Karpas-422 (cell line): Measurements from ENCODE around the gene CAPZA1. TPM values are rescaled to one million over a fixed set of nuclear protein-coding genes. Genes with fewer than 3 reads are reported as not detected.

Source experiments
- DNase-seq: peaks from one replicate; pipeline ENCODE4 v3.0.0-alpha.2; 2015
- H2AFZ ChIP-seq: fragments of 200-600 bp; sonication (generic); 2 replicates; pipeline ENCODE4 v1.6.1; 2014; ENCODE audit warnings: antibody characterized with exemption, low read length, mixed read lengths
- H3K27ac ChIP-seq: fragments of 200-600 bp; sonication (generic); 2 replicates; pipeline ENCODE4 v1.5.1; 2014; ENCODE audit warnings: mild to moderate bottlenecking, low read length, moderate library complexity
- H3K27me3 ChIP-seq: fragments of 200-600 bp; sonication (generic); 2 replicates; pipeline ENCODE4 v1.6.1; 2014; ENCODE audit warnings: low read length, mixed read lengths
- H3K36me3 ChIP-seq: fragments of 200-600 bp; sonication (generic); 2 replicates; pipeline ENCODE4 v1.6.1; 2014; ENCODE audit warnings: low read length, mixed read lengths; ENCODE audit not compliant: insufficient read depth
- H3K4me1 ChIP-seq: fragments of 200-600 bp; sonication (generic); 2 replicates; pipeline ENCODE4 v1.6.1; 2014; ENCODE audit warnings: mild to moderate bottlenecking, low read length, mixed read lengths
- H3K4me2 ChIP-seq: fragments of 200-600 bp; sonication (generic); 2 replicates; pipeline ENCODE4 v1.6.1; 2014; ENCODE audit warnings: low read length, low read depth, mild to moderate bottlenecking; ENCODE audit not compliant: poor library complexity, severe bottlenecking
- H3K4me3 ChIP-seq: fragments of 200-600 bp; sonication (generic); 2 replicates; pipeline ENCODE4 v1.5.1; 2014; ENCODE audit warnings: mild to moderate bottlenecking, antibody characterized with exemption, low read length, mixed read lengths
- H3K79me2 ChIP-seq: fragments of 200-600 bp; sonication (generic); 2 replicates; pipeline ENCODE4 v1.6.1; 2014; ENCODE audit warnings: mild to moderate bottlenecking, low read length, mixed read lengths
- H3K9ac ChIP-seq: fragments of 200-600 bp; sonication (generic); 2 replicates; pipeline ENCODE4 v1.6.0; 2014; ENCODE audit warnings: low read length
- H3K9me2 ChIP-seq: fragments of 200-600 bp; sonication (generic), shearing (Covaris generic); replicated peaks from 2 replicates; pipeline ENCODE4 v1.6.0; 2014; ENCODE audit warnings: mild to moderate bottlenecking, low read length, moderate library complexity; ENCODE audit not compliant: insufficient read depth
- H3K9me3 ChIP-seq: fragments of 300-700, 200-600 bp; sonication (generic); 2 replicates; pipeline ENCODE4 v1.6.1; 2014; ENCODE audit warnings: low read length, mixed read lengths
- H4K20me1 ChIP-seq: fragments of 200-600 bp; sonication (generic); 2 replicates; pipeline ENCODE4 v1.6.1; 2014; ENCODE audit warnings: mild to moderate bottlenecking, antibody characterized with exemption, low read length, low read depth; ENCODE audit not compliant: insufficient read depth
- total RNA-seq: library from RNA; depleted of rRNA; stranded (reverse); fragments of >200 nt; shearing (Covaris generic); gene quantifications from 2 replicates; pipeline ENCODE4 v1.2.3, GENCODE V29; 2014; ENCODE audit warnings: low replicate concordance

CAPZA1 gene
- total RNA-seq, 1 experiment from 2014 or later, result 225 TPM

GRCh38 chr1:112701227-112702066 is 81.8 kb downstream of the CAPZA1 start:
- DNase-seq, result no peak
- Histone ChIP-seq H3K27me3 (no peaks in the 10 kb centered on the region), H2AFZ (no peak overlapping the region), H3K4me2 (no peak overlapping the region), H3K4me1 (peaks cover 33% of the 10 kb centered on the region), H3K36me3 (no peaks in the 10 kb centered on the region; the same call in 1 of the 2 replicates), H3K9me3 (no peaks in the 10 kb centered on the region), H3K9ac (no peak overlapping the region), H3K9me2 (no peaks in the 10 kb centered on the region), H3K4me3 (no peak overlapping the region), H3K27ac (no peak overlapping the region), H3K79me2 (no peaks in the 10 kb centered on the region), H4K20me1 (0 out of 2 replicates have a peak, but pooled peaks cover 7% of the 10 kb centered on the region)

DNA sequence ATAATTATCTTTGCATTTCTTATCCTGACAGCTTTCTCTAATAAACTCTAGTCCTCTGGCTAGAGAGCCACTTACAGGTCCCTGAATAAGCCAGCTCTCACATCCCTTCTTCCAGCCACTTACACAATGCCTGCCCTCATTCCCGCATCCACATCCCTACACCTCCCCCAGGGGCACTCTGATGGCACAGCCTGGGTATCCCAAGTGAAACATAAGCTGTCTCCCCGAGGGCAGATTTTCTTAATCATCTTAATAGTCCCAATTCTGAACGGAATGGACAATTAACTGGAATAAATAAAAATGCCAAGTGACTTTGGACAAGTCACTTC is 82.4 kb downstream of the CAPZA1 start:
- Histone ChIP-seq H3K79me2 (no peaks in the 10 kb centered on the region), H3K4me1 (peaks cover 38% of the 10 kb centered on the region), H3K4me3 (no peak overlapping the region), H4K20me1 (0 out of 2 replicates have a peak, but pooled peaks cover 7% of the 10 kb centered on the region), H3K9ac (no peak overlapping the region), H3K27me3 (no peaks in the 10 kb centered on the region), H3K36me3 (no peaks in the 10 kb centered on the region), H3K4me2 (no peak overlapping the region), H3K27ac (no peak overlapping the region), H2AFZ (no peak overlapping the region), H3K9me3 (no peaks in the 10 kb centered on the region), H3K9me2 (no peaks in the 10 kb centered on the region)
- DNase-seq, result no peak

DNA sequence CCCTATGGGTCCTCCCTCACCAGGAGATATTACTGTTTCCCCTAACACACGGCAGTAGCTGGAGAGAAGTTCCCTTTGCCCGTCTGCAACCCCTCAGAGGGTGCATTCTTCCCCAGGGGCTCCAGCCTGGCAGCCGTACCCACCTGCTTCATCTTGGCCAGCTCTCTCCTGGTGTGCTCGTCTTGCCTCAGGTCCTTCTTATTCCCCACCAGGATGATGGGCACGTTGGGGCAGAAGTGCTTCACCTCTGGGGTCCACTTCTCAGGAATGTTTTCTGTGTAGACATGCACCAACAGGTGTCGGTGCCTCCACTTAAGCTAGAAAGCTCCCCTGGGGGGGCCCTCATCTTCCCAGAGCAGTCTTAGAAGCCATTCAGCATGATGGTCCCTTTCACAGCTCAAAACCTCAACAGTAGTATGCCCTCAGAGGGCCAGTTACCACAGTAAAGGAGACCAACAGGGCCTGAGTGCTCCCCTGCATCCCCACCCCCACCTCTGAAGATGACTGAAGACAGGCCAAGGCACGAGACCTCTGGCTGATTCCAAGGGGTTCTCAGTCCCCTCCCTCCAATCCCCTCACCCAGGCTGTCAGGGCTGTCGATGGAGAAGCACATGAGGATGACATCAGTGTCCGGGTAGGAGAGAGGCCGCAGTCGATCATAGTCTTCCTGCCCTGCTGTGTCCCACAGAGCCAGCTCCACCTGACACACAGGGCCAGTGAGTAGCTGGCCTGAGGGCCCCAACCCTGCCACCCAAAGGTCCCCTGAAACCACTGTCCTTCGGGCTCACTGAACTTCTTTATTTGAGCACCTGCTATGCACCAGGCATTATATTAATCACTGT is 83.0 kb downstream of the CAPZA1 start:
- H3K4me2 ChIP-seq, result no peak overlapping the region
- no peak for DNase-seq
- no peak overlapping the region for H3K27ac ChIP-seq
- H3K9ac ChIP-seq, result no peak overlapping the region
- H3K27me3 ChIP-seq, result no peaks in the 10 kb centered on the region
- H3K9me2 ChIP-seq, result no peaks in the 10 kb centered on the region
- 0 out of 2 replicates have a peak, but pooled peaks cover 7% of the 10 kb centered on the region for H4K20me1 ChIP-seq
- H3K9me3 ChIP-seq, result no peaks in the 10 kb centered on the region
- no peak overlapping the region for H2AFZ ChIP-seq
- H3K4me3 ChIP-seq, result no peak overlapping the region
- H3K36me3 ChIP-seq, result no peaks in the 10 kb centered on the region
- H3K4me1 ChIP-seq, result peaks cover 40% of the 10 kb centered on the region
- H3K79me2 ChIP-seq, result no peaks in the 10 kb centered on the region

DNA sequence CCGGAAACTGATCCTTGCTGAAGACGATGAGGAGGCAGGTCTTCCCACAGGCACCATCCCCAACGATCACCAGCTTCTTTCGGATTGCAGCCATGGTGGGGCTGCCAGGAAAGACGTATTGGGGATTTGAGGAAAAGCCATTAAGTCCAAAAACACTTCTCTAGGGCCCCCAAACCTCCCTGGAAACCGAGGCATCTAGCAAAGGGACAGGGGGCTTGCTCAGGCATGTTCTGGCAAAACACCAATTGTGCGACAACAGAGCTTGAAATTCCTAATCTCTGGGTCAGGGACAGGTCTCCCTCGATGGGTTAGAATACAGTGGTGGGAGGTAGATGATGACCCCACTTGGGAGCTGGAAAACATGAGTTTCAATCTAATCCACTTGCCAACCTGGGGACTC is 84.1 kb downstream of the CAPZA1 start:
- H3K9ac ChIP-seq, result no peak overlapping the region
- H4K20me1 ChIP-seq, result 0 out of 2 replicates have a peak, but pooled peaks cover 7% of the 10 kb centered on the region
- no peaks in the 10 kb centered on the region for H3K9me3 ChIP-seq
- H3K4me2 ChIP-seq, result no peak overlapping the region
- H2AFZ ChIP-seq, result no peak overlapping the region
- H3K4me3 ChIP-seq, result no peak overlapping the region
- peaks cover 40% of the 10 kb centered on the region for H3K4me1 ChIP-seq
- H3K36me3 ChIP-seq, result no peaks in the 10 kb centered on the region
- no peaks in the 10 kb centered on the region for H3K27me3 ChIP-seq
- no peak overlapping the region for H3K27ac ChIP-seq
- no peak for DNase-seq
- H3K9me2 ChIP-seq, result no peaks in the 10 kb centered on the region
- no peaks in the 10 kb centered on the region for H3K79me2 ChIP-seq

GRCh38 chr1:112704391-112704933 is 84.8 kb downstream of the CAPZA1 start:
- Histone ChIP-seq H3K9me2 (no peaks in the 10 kb centered on the region), H3K36me3 (no peaks in the 10 kb centered on the region), H3K27me3 (no peaks in the 10 kb centered on the region), H3K4me2 (peak overlapping the region; percentile 70), H3K9me3 (no peaks in the 10 kb centered on the region), H2AFZ (peak overlapping the region; percentile 42; the same call in 1 of the 2 replicates), H3K79me2 (no peaks in the 10 kb centered on the region), H3K9ac (peak overlapping the region; percentile 66), H3K4me3 (peak overlapping the region; percentile 65), H4K20me1 (0 out of 2 replicates have a peak, but pooled peaks cover 7% of the 10 kb centered on the region), H3K4me1 (peaks cover 40% of the 10 kb centered on the region), H3K27ac (no peak overlapping the region)
- no peak for DNase-seq

- peaks cover 40% of the 10 kb centered on the region for H3K4me1 ChIP-seq
- no peaks in the 10 kb centered on the region for H3K79me2 ChIP-seq
- H3K9me3 ChIP-seq, result no peaks in the 10 kb centered on the region
- peak; percentile 93 for DNase-seq
- peak overlapping the region; percentile 49 for H3K27ac ChIP-seq
- H3K4me3 ChIP-seq, result peak overlapping the region; percentile 65
- H3K27me3 ChIP-seq, result no peaks in the 10 kb centered on the region
- H3K9me2 ChIP-seq, result no peaks in the 10 kb centered on the region
- H4K20me1 ChIP-seq, result 0 out of 2 replicates have a peak, but pooled peaks cover 7% of the 10 kb centered on the region
- no peaks in the 10 kb centered on the region for H3K36me3 ChIP-seq
- peak overlapping the region; percentile 53; the same call in 1 of the 2 replicates for H2AFZ ChIP-seq
- peak overlapping the region; percentile 70 for H3K4me2 ChIP-seq
- peak overlapping the region; percentile 66 for H3K9ac ChIP-seq
Observed at GRCh38 chr1:112704934-112705627, 85.4 kb downstream of the CAPZA1 start.

- no peaks in the 10 kb centered on the region for H3K36me3 ChIP-seq
- H3K27me3 ChIP-seq, result no peaks in the 10 kb centered on the region
- H3K4me3 ChIP-seq, result peak within 1 kb of the TSS; percentile 65; the same call in 1 of the 2 replicates
- H4K20me1 ChIP-seq, result 0 out of 2 replicates have a peak, but pooled peaks cover 7% of the 10 kb centered on the region
- no peaks in the 10 kb centered on the region for H3K9me3 ChIP-seq
- peak within 1 kb of the TSS; percentile 68 for H3K9ac ChIP-seq
- H2AFZ ChIP-seq, result no peak within 1 kb of the TSS
- H3K79me2 ChIP-seq, result no peaks in the 10 kb centered on the region
- H3K9me2 ChIP-seq, result no peaks in the 10 kb centered on the region
- H3K27ac ChIP-seq, result no peak within 1 kb of the TSS
- peaks cover 29% of the 10 kb centered on the region for H3K4me1 ChIP-seq
- peak within 1 kb of the TSS; percentile 77 for H3K4me2 ChIP-seq
- peak; percentile 72 for DNase-seq
Observed at GRCh38 chr1:112706505-112707220, 87.0 kb downstream of the CAPZA1 start, which contains the start of gene RHOC. RHOC (minus strand) TSS chr1:112707127; CDS start chr1:112703799, 3,328 bp downstream.
